GM18511 (cell line): ENCODE results near the gene EPHA10.
A peak's percentile ranks its signal among the peaks of the same experiment; 100 is the strongest.

Source experiments
- ATAC-seq: cut with Tn5 transposase; IDR thresholded peaks from one replicate; pipeline ENCODE4 v1.9.1; 2021; ENCODE audit warnings: mild to moderate bottlenecking, moderate library complexity; ENCODE audit not compliant: unreplicated experiment

The EPHA10 gene

GRCh38 chr1:37680933-37681332 lies 84.0 kb downstream of the EPHA10 start:
- ATAC-seq, result no peak

GRCh38 chr1:37677808-37678207 lies 87.1 kb downstream of the EPHA10 start:
- ATAC-seq, result no peak

- no peak for ATAC-seq
These were observed 87.8 kb downstream of the EPHA10 start for GRCh38 chr1:37677143-37677439.

GRCh38 chr1:37676281-37677142 lies 88.4 kb downstream of the EPHA10 start:
- ATAC-seq, result peak; percentile 51

- no peak for ATAC-seq
These were observed 91.0 kb downstream of the EPHA10 start for GRCh38 chr1:37673920-37674319.

- no peak for ATAC-seq
These were observed 92.6 kb downstream of the EPHA10 start for GRCh38 chr1:37672136-37672870.

GRCh38 chr1:37671261-37671660 lies 93.7 kb downstream of the EPHA10 start:
- no peak for ATAC-seq

GRCh38 chr1:37670133-37670532 lies 94.8 kb downstream of the EPHA10 start:
- no peak for ATAC-seq

GRCh38 chr1:37667023-37667671 lies 97.8 kb downstream of the EPHA10 start:
- no peak for ATAC-seq

GRCh38 chr1:37666241-37666867 lies 98.6 kb downstream of the EPHA10 start:
- ATAC-seq, result no peak
